ENCODE results near the gene DOK6. TPM values are rescaled to one million over a fixed set of nuclear protein-coding genes. Genes with fewer than 3 reads are reported as not detected.

DOK6 gene
- total and polyA plus RNA-seq, 9 of the 15 experiments (the other 6 are each of a cell fraction or from before 2014, with no cell fraction given), result not detected

- CTCF ChIA-PET (ENCODE audit: low intra/inter-chr PET ratio), result no interaction called here
- Histone ChIP-seq H3K4me1 (replicated peaks in 1 of 2; ENCODE audit: control insufficient read depth in 2 of 2, insufficient read depth in 2 of 2, low read length in 2 of 2) (no peaks in the 10 kb centered on the region), H4K20me1 (replicated peaks; ENCODE audit: control insufficient read depth, insufficient read depth, low read length) (no peaks in the 10 kb centered on the region), H3K27me3 (ENCODE audit: control insufficient read depth in 2 of 2, insufficient read depth in 2 of 2, low read length in 2 of 2) (no peaks in the 10 kb centered on the region), H3K9me1 (ENCODE audit: control insufficient read depth, insufficient read depth, low read length) (no peaks in the 10 kb centered on the region), H3K36me3 (ENCODE audit: control insufficient read depth, insufficient read depth, low read length) (no peaks in the 10 kb centered on the region), H3K4me3 (no peak overlapping the region), H3K79me2 (ENCODE audit: control insufficient read depth, insufficient read depth, low read length) (no peaks in the 10 kb centered on the region), H3K9me3 (replicated peaks; ENCODE audit: control insufficient read depth, insufficient read depth, low read depth, low read length) (no peaks in the 10 kb centered on the region), H3K9ac (ENCODE audit: insufficient read depth in 1 of 2, low read depth in 2 of 2, low read length in 2 of 2) (no peak overlapping the region), H3K4me2 (ENCODE audit: insufficient read depth, low read length) (no peak overlapping the region), H2AFZ (ENCODE audit: low read depth, low read length) (no peak overlapping the region), H3K27ac (ENCODE audit: extremely low read depth, low read depth, low read length) (no peak overlapping the region)
- WGBS (ENCODE audit: insufficient coverage, low coverage, missing lambda C conversion rate), result 0% methylated on average over 3 of the region's 3 CpGs
- no TSS peak for BruUV-seq (replicated peaks)
- intact Hi-C loops (cut with micrococcal nuclease) (loop anchor here (10.0 kb wide), 1 partner anchor 454 kb away; no protein-coding TSS in a partner anchor), in situ Hi-C loops (cut with MboI) (no loop called here)
- no peak for DNase-seq (ENCODE audit: extremely low read depth in 1 of 4, low spot score in 3 of 4)
- no peak for TF ChIP-seq PHF21A (IDR thresholded peaks at IDR 0.05; ENCODE audit: borderline replicate concordance, low read depth)
- TF ChIP-seq EWSR1 (IDR thresholded peaks at IDR 0.05; ENCODE audit: borderline replicate concordance, low read depth, partially characterized antibody), result no peak
- no peak for TF ChIP-seq ETV6 (IDR thresholded peaks at IDR 0.05; ENCODE audit: borderline replicate concordance in 1 of 2, low read depth in 2 of 2, low read length in 1 of 2)
- TF ChIP-seq ETV6 (CRISPR knock-in tag; IDR thresholded peaks at IDR 0.05; ENCODE audit: borderline replicate concordance), result no peak
- no peak for TF ChIP-seq ERF (CRISPR knock-in tag; IDR thresholded peaks at IDR 0.05)
- no peak for TF ChIP-seq RNF2 (IDR thresholded peaks at IDR 0.05)
- TF ChIP-seq ZNF436 (CRISPR knock-in tag; IDR thresholded peaks at IDR 0.05), result no peak
- TF ChIP-seq SP1 (CRISPR knock-in tag; IDR thresholded peaks at IDR 0.05), result no peak
- no peak for TF ChIP-seq ZNF133 (CRISPR knock-in tag; IDR thresholded peaks at IDR 0.05)
- no peak for TF ChIP-seq SMAD1 (IDR thresholded peaks at IDR 0.05; ENCODE audit: low read depth, low read length, partially characterized antibody)
- no peak for TF ChIP-seq ZNF121 (CRISPR knock-in tag; conservative IDR thresholded peaks at IDR 0.05)
- no peak for TF ChIP-seq RUNX1 (IDR thresholded peaks at IDR 0.05; ENCODE audit: low read depth)
- 0 out of 2 replicates have a peak, but pooled peaks have one; percentile 28 for TF ChIP-seq FOSL1 (tag; conservative IDR thresholded peaks at IDR 0.05)
- TF ChIP-seq CEBPG (CRISPR knock-in tag; IDR thresholded peaks at IDR 0.05), result no peak
- peak in 1 of 2 experiments; percentile 67; a peak in 2 of 4 replicates for TF ChIP-seq CEBPG (tag; conservative IDR thresholded peaks at IDR 0.05 in 1 of 2, IDR thresholded peaks at IDR 0.05 in 1 of 2)
- no peak for TF ChIP-seq SMC3 (conservative IDR thresholded peaks at IDR 0.05; ENCODE audit: insufficient read depth, low read depth, low read length)
- ATAC-seq, result no peak
- FAIRE-seq, result no peak
- POLR2A ChIA-PET, result interaction anchor here (0.7 kb wide), 1 partner anchor 28 kb away, joined by 3 read pairs; no protein-coding TSS in a partner anchor
These were observed 230.6 kb downstream of the DOK6 start for GRCh38 chr18:69631281-69631680.
